KOPT-K1 (cell line): ENCODE measurements around the gene TBATA.

Experiments
- H3K27ac ChIP-seq: fragments of 200-600 bp; sonication (generic); 2 replicates; pipeline ENCODE4 v1.5.1; 2016; ENCODE audit warnings: antibody characterized with exemption, mild to moderate bottlenecking, low read depth, low read length; ENCODE audit not compliant: poor library complexity, severe bottlenecking
- H3K36me3 ChIP-seq: fragments of 200-600 bp; sonication (generic); 2 replicates; pipeline ENCODE4 v1.5.1; 2017; ENCODE audit warnings: antibody characterized with exemption, mild to moderate bottlenecking, low read length, moderate library complexity; ENCODE audit not compliant: insufficient read depth
- H3K9me3 ChIP-seq: fragments of 200-600 bp; sonication (generic); 2 replicates; pipeline ENCODE4 v1.5.1; 2017; ENCODE audit warnings: antibody characterized with exemption, low read length, mild to moderate bottlenecking; ENCODE audit not compliant: insufficient read depth, poor library complexity, severe bottlenecking

TBATA gene

DNA sequence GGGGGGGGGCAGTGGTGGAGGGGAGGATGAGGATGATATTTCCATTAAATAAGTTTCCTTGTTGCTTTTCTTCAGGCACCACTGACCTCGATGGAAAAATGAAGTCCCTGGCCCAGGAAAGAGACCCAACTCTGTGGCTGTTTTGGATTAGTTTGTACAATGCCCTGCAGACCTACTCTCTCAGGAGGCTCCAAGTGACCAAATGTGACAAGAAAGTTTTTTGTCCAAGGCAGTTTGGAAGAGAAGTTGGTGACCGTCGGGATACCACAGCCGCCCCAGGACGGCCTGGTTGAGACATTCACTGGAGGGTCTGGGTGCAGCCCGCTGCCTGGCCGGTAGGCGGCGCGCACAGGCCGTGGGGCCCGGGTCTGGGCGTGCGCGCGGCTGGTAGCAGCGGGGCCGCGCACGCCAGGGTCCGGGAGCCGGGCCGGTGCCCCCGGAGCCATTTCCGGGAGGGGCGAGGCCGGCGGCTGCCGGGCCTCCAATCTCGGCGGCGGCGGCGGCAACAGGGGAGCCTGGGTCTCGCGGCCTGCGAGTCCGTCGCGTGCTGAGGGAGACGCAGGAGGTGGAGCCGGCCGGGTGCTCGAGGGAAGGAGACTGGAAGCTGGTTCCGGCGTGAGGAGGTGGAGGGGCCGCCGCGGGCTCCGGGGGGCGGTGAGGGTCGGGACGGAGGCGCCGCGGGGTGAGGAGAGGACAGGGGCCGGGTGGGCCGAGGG lies 30.5 kb upstream of the TBATA start, which contains the start of gene SGPL1:
Gene SGPL1 (plus strand): TSS at position 445 of the 716 bp plus-strand sequence. CDS start 906 bp downstream, outside the sequence.
- peaks cover 6% of the 10 kb centered on the region; the same call in 1 of the 2 replicates for H3K36me3 ChIP-seq
- peak within 1 kb of the TSS; percentile 47 for H3K27ac ChIP-seq
- no peaks in the 10 kb centered on the region for H3K9me3 ChIP-seq

DNA sequence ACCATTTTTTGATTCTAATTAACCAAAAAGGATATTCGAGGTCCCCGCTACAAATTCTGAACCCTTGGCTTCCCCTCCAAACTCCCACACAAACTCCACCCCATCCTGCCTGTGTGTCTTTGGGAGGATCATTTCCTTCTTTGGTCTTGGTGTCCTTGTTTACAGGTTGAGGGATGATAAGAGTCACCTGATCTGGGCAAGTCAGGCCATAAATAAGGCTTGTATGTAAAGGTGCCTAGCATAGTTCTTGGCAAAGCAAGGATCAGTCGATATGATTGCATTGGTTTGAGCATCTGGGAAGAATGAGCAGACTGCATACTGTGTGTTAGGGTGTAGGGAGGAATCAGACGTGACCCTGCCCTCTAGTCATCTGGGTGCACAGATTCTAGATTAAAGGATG lies 28.9 kb upstream of the TBATA start:
- Histone ChIP-seq H3K27ac (no peak overlapping the region), H3K9me3 (no peaks in the 10 kb centered on the region), H3K36me3 (no peaks in the 10 kb centered on the region)

DNA sequence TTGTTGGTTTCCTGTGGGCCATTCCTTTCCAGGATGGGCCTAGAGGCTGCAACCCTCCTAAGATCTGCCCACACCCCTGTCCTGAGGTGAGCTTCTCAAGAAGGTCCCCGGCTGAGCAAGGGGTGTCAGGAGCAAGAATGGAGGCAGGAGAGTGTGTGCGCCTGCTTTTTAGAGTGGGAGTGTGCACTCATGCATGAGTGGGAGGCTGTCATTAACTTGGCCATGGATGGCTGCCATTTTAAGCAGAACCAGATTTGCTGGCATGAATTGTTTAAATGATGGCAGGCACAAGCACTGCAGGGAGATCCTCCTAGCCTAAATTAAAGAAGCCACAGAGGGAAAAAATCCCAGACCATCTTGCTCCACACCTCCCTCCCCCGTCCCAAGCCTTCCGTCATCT lies 27.6 kb upstream of the TBATA start:
- Histone ChIP-seq H3K9me3 (no peaks in the 10 kb centered on the region), H3K27ac (no peak overlapping the region), H3K36me3 (no peaks in the 10 kb centered on the region)

DNA sequence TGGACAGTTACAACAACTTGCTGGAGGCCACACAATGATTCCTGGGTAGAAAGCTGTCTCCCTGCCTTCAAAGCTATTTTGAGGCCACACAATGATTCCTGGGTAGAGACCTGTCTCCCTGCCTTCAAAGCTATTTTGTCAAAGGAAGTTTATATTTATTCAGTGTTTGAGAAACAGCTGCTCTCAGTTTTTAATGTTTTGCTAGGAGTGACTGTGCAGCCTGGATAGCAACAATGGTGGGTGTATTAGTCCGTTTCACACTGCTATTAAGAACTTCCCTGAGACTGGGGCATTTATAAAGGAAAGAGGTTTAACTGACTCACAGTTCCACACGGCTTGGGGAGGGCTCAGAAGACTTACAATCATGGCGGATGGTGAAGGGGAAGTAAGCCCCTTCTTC lies 26.7 kb upstream of the TBATA start:
- Histone ChIP-seq H3K36me3 (no peaks in the 10 kb centered on the region), H3K9me3 (no peaks in the 10 kb centered on the region), H3K27ac (no peak overlapping the region)

DNA sequence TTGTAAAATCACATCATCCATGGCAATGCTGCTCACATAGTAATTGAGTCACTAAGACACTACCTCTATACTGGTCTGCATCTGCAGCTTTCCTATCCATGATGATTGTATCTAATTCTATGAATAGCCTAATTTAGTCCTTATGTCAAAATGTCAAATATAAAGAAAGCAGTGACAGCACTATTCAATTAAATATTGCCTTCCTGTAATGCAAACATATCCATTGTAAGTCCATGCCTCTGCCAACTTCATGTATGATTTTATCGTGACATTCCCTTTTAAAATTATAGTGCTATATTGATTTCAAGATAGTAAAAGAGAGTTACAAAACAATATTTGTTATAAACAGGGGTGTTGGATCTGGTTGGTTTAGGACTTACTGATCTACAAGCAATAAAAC lies 25.8 kb upstream of the TBATA start:
- Histone ChIP-seq H3K9me3 (no peaks in the 10 kb centered on the region), H3K36me3 (no peaks in the 10 kb centered on the region), H3K27ac (no peak overlapping the region)

DNA sequence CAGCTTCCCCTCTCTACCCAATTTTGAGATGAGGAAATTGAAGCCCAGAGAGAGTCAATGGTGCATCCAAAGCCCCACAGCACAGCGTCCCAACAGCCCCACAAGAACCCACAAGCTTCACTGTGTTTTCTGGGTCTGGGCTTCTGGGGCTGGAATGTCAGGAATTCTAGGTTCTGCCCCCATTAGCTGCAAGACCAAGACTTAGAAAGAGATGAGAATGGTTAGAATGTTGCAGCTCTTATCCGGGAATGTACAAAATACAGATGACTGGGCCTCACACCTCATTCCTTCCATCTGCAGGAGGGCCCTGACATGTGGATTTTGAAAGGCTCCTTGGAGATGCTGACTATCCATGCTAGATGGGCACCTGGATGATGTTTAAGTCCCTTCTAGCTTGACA lies 24.5 kb upstream of the TBATA start:
- Histone ChIP-seq H3K36me3 (no peaks in the 10 kb centered on the region), H3K9me3 (no peaks in the 10 kb centered on the region), H3K27ac (no peak overlapping the region)

DNA sequence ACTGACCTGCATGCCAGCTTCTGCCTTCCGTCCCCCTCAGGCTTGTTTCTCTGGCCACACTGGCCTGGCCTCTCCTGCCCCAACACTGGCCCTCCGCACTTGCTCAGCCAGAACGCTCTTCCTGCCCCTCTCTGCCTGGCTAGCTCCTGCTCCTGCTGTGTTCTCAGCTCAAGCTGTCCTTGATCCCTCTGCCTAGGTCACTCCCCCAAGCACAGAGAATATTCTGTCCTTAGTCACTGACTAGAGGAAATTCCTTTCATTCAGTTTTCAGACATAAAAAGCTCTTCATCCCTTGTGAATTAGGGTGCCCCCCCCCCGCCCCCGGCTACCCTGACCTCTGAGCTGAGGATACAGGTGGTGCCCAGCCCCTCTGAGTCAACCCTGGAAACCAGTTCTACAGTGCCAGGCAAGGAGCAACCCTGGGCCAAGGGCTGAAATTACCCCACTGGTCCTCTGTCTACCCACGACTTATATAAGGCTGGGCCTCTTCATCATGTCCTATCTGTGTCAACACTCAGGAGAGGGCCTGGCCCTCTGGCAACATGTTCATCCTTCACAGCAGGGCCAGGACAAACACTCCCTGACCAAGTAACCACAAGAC lies 23.9 kb upstream of the TBATA start:
- no peaks in the 10 kb centered on the region for H3K36me3 ChIP-seq
- no peaks in the 10 kb centered on the region for H3K9me3 ChIP-seq
- H3K27ac ChIP-seq, result no peak overlapping the region

DNA sequence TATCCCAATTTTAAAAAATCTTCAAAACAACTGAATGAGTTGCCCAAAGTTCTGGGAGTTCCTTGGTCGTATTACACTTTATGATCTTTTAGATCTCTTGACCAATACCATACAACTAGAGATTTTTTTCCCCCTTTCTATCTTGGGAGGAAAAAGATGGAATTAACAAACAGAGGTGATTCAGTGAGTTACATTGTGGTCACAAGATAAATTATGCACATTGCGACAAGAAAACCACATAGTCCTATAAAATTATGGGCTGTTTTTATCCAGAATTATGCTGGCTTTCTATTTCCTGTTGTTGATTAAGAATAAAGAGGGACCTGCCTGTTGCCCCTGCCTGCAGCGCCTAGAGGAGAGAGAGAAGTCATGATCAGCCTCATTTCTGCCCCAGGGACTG lies 22.4 kb upstream of the TBATA start:
- Histone ChIP-seq H3K27ac (no peak overlapping the region), H3K9me3 (no peaks in the 10 kb centered on the region), H3K36me3 (no peaks in the 10 kb centered on the region)

DNA sequence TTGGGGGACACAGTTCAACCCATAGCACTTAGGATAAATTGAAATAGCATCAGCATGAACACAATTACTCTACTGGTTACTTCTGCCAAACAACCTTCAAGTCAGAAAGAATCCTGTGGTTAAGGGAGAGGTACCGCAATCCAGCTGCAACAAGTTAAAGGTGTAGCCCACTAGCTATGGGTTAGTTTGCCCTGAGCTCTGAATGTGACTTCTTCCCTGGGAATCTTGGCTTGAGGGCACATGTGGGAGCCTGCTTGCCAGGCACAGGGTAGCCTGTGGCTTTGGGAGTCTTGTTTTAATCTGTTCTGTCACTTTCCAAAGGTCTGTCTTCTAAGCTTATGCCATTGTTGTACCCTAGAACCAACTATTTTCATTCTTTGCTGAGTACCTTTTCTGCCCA lies 21.7 kb upstream of the TBATA start:
- Histone ChIP-seq H3K27ac (no peak overlapping the region), H3K9me3 (no peaks in the 10 kb centered on the region), H3K36me3 (no peaks in the 10 kb centered on the region)

DNA sequence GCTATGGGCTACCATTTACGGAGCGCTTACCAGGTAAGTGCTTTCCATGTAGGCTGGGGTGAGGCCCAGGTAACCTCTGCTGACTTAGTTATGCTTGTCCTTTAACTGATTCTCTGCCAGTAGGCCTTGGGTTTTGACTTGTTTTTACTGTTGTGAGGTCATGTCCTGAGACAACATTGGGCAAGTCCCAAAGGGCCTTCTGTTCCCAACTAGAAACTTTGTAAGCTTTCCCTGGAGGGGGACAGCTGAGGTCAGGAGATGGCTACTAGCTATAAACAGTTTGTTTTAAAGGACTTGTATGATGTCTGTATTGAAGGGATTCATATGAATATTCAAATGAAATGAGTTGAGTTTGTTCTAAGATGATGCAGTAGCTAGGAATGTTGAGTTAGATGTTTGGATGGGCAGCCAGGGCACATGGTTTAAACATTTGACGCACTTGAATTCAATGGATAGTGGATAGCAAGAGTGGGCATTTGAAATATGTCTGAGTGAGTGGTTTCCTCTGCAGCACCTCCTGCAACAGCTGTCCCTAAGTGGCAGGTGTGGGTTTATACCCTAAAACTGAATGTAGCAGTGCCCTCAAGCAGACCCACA lies 20.5 kb upstream of the TBATA start:
- Histone ChIP-seq H3K36me3 (no peaks in the 10 kb centered on the region), H3K27ac (no peak overlapping the region), H3K9me3 (no peaks in the 10 kb centered on the region)

DNA sequence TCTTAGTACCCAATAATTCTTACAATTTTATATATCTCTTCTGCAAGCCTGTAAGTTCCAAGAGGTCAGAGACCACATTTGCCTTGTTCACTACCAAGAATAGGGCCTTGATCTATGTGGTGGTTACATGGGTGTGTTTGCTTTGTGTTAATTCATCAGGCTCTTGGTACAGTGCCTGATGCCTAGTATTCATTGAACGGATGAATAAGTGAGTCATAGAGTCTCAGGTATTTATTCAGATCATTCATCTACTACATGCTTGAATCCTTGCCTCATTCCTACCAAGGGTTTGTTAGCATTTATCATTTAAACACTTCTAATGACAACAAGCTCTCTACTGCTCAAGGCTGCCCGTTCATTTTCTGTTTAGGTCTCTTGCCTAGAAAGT lies 19.2 kb upstream of the TBATA start:
- Histone ChIP-seq H3K27ac (no peak overlapping the region), H3K36me3 (no peaks in the 10 kb centered on the region), H3K9me3 (peaks cover 3% of the 10 kb centered on the region)

DNA sequence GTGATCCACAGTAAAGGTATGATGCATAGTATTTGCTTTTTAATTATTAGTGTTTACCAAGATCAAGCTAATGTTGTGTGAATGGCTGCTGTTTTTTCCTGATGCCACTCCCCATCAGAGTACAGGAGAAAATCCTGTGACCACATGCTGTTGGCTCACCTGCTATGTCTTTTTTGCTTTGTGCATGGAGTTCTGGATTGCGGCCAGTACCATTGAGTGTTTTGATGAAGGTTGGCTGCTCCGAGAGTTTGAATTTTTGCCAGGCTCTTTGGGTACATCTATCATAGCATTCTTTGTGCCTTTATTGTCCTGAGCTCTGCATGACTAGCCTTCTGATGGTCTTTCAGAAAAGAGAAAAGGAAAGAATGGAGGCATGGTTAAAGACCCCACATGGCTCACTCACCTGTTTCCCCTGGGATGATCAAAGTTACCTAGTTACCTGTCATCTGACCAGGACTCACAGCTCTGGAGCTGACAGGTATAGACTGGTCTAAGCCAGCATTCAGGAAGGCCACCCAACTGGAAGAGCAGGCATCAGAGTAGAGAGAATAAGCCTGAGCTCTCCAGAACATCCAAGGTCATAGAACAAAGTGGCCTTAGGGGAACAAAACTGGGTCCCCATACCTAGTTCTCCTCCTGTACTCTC lies 18.7 kb upstream of the TBATA start:
- no peaks in the 10 kb centered on the region for H3K36me3 ChIP-seq
- peaks cover 6% of the 10 kb centered on the region for H3K9me3 ChIP-seq
- no peak overlapping the region for H3K27ac ChIP-seq

DNA sequence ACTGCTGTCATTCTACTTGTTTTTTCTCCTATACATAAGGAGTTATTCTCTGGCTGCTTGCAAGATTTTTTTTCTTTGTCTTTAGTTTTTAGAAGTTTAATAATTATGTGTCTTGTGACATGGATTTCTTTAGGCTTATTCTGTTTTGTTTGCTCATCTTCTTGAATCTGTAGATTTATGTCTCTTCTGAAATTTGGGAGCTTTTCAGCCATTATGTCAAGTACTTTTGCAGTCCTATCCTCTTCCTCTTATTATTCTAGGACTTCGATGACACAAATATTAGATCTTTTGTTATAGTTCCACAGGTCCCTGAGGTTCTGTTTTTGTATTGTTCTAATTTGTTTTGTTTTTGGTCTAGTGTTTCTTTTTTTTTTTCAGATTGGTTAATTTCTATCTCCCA lies 16.7 kb upstream of the TBATA start:
- Histone ChIP-seq H3K36me3 (no peaks in the 10 kb centered on the region), H3K9me3 (peaks cover 15% of the 10 kb centered on the region), H3K27ac (no peak overlapping the region)

DNA sequence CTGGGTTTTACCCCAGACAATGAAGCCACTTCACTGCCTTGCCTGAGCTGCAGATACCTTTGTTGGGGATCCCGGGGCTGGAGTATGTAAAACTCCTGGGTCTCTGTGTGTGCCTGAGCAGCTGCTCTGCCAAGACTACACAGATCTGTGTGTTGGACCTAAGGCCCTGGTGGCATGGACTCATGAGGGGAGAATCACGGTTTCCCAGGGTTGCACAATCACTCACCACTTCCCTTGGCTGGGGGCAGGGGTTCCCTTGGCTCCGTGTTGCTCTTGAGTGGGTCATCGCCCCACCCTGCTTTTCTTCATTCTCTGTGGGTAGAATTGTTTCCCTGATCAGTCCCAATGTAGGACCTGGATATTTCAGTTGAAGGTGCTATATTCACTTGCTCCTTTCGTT lies 13.9 kb upstream of the TBATA start:
- Histone ChIP-seq H3K27ac (no peak overlapping the region), H3K36me3 (no peaks in the 10 kb centered on the region), H3K9me3 (peaks cover 19% of the 10 kb centered on the region)

DNA sequence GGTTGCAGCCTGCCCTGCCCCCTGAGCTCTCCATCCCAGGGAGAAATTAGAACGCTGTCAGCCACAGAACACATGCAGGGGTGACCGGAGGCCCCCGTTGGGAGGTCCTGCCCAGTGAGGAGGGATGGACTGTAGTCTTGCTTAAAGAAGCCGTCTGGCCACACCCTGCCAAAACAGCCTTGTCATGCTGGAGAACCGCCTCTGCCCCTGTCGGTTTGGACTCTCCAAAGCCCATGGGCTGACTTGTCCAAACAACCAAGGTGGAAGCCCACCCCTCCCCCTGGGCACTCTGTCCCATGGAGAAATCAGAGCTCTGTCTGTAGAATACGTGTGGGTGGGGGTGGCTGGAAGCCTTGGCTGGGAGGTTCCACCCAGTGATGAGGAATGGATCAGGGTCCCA lies 12.7 kb upstream of the TBATA start:
- Histone ChIP-seq H3K27ac (no peak overlapping the region), H3K9me3 (peaks cover 19% of the 10 kb centered on the region), H3K36me3 (no peaks in the 10 kb centered on the region)
